ENCODE data around the gene IL15RA. TPM values are rescaled to one million over a fixed set of nuclear protein-coding genes. Genes with fewer than 3 reads are reported as not detected.

The IL15RA gene
- total RNA-seq, 1 donor from 2014 or later = 0.40 TPM

GRCh38 chr10:5944389-5945189, 32.8 kb downstream of the IL15RA start:
- peaks cover 5% of the 10 kb centered on the region for H3K27me3 Mint-ChIP-seq (ENCODE audit: unreplicated experiment)
- no peaks in the 10 kb centered on the region for H3K9me3 Mint-ChIP-seq (ENCODE audit: unreplicated experiment)
- peaks cover 35% of the 10 kb centered on the region for H3K4me1 Mint-ChIP-seq (ENCODE audit: unreplicated experiment)
- H3K36me3 Mint-ChIP-seq (ENCODE audit: unreplicated experiment) = no peaks in the 10 kb centered on the region
- TF ChIP-seq, protein P1, sequence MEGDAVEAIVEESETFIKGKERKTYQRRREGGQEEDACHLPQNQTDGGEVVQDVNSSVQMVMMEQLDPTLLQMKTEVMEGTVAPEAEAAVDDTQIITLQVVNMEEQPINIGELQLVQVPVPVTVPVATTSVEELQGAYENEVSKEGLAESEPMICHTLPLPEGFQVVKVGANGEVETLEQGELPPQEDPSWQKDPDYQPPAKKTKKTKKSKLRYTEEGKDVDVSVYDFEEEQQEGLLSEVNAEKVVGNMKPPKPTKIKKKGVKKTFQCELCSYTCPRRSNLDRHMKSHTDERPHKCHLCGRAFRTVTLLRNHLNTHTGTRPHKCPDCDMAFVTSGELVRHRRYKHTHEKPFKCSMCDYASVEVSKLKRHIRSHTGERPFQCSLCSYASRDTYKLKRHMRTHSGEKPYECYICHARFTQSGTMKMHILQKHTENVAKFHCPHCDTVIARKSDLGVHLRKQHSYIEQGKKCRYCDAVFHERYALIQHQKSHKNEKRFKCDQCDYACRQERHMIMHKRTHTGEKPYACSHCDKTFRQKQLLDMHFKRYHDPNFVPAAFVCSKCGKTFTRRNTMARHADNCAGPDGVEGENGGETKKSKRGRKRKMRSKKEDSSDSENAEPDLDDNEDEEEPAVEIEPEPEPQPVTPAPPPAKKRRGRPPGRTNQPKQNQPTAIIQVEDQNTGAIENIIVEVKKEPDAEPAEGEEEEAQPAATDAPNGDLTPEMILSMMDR (IDR thresholded peaks at IDR 0.05) = no peak
- H3K27ac Mint-ChIP-seq (ENCODE audit: unreplicated experiment) = peak overlapping the region; percentile 89
- DNase-seq (ENCODE audit: extremely low spot score, unreplicated experiment) = no peak
- H3K4me3 Mint-ChIP-seq (ENCODE audit: unreplicated experiment) = no peak overlapping the region

DNA sequence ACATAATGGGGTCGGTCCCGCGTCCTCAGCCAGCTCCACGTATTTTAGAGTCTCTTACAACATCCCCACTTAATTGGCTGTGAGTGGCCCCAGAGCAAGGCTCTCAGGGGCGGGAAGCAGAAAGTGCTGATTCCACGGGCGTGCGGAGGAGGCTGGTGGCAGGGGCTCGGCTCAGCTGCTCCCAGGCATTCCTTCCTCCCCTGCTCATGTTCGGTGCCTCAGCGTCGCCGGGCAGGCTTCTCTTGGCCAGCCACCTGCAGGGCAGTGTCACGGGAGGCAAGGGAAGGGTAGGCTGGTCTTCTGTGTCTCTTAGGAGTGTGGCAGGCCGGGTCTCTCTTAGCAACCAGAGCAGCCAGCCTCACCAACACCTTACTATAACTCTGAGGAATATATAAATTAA, 33.8 kb downstream of the IL15RA start:
- Mint-ChIP-seq H3K4me3 (ENCODE audit: unreplicated experiment) (no peak overlapping the region), H3K27ac (ENCODE audit: unreplicated experiment) (peak overlapping the region; percentile 42)

GRCh38 chr10:5942474-5942873, 34.9 kb downstream of the IL15RA start:
- H3K27me3 Mint-ChIP-seq (ENCODE audit: unreplicated experiment) = no peaks in the 10 kb centered on the region
- H3K27ac Mint-ChIP-seq (ENCODE audit: unreplicated experiment) = no peak overlapping the region
- no peak for DNase-seq (ENCODE audit: extremely low spot score, unreplicated experiment)
- H3K4me1 Mint-ChIP-seq (ENCODE audit: unreplicated experiment) = peaks cover 30% of the 10 kb centered on the region
- TF ChIP-seq, protein P1 (IDR thresholded peaks at IDR 0.05) = no peak
- no peaks in the 10 kb centered on the region for H3K9me3 Mint-ChIP-seq (ENCODE audit: unreplicated experiment)
- no peak overlapping the region for H3K4me3 Mint-ChIP-seq (ENCODE audit: unreplicated experiment)
- H3K36me3 Mint-ChIP-seq (ENCODE audit: unreplicated experiment) = peaks cover 13% of the 10 kb centered on the region

More for the DNA sequence above, 33.8 kb downstream of the IL15RA start:
- Mint-ChIP-seq H3K9me3 (ENCODE audit: unreplicated experiment) (no peaks in the 10 kb centered on the region), H3K4me1 (ENCODE audit: unreplicated experiment) (peaks cover 30% of the 10 kb centered on the region), H3K36me3 (ENCODE audit: unreplicated experiment) (peaks cover 4% of the 10 kb centered on the region), H3K27me3 (ENCODE audit: unreplicated experiment) (no peaks in the 10 kb centered on the region)
- DNase-seq (ENCODE audit: extremely low spot score, unreplicated experiment) = no peak
- TF ChIP-seq, protein P1 (IDR thresholded peaks at IDR 0.05) = no peak

DNA sequence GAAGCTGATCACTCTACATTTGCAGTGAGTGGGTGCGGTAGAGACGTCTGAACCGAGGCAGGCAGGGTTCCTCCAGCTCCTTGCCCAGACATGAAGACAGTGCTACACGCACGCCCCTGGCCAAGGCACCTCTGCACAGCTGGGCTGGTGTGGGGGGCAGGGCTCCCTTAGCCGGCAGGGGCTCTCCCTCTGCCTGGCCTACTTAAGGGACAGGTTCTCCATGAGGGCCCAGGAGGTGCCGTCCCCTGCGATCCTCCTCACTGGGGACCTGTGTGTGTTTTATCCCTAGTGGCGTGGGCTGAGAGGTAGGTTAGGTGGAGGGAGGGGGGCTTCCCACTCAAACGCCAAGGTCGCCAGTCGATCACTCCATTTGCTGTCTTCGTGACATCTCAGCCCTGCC, 35.3 kb downstream of the IL15RA start:
- H3K36me3 Mint-ChIP-seq (ENCODE audit: unreplicated experiment) = peaks cover 16% of the 10 kb centered on the region
- no peak overlapping the region for H3K27ac Mint-ChIP-seq (ENCODE audit: unreplicated experiment)
- TF ChIP-seq, protein P1 (IDR thresholded peaks at IDR 0.05) = no peak
- H3K9me3 Mint-ChIP-seq (ENCODE audit: unreplicated experiment) = no peaks in the 10 kb centered on the region
- H3K4me1 Mint-ChIP-seq (ENCODE audit: unreplicated experiment) = peaks cover 30% of the 10 kb centered on the region
- DNase-seq (ENCODE audit: extremely low spot score, unreplicated experiment) = no peak
- no peak overlapping the region for H3K4me3 Mint-ChIP-seq (ENCODE audit: unreplicated experiment)
- no peaks in the 10 kb centered on the region for H3K27me3 Mint-ChIP-seq (ENCODE audit: unreplicated experiment)

GRCh38 chr10:5941579-5941978, 35.8 kb downstream of the IL15RA start:
- H3K4me1 Mint-ChIP-seq (ENCODE audit: unreplicated experiment) = peaks cover 28% of the 10 kb centered on the region
- no peaks in the 10 kb centered on the region for H3K27me3 Mint-ChIP-seq (ENCODE audit: unreplicated experiment)
- H3K27ac Mint-ChIP-seq (ENCODE audit: unreplicated experiment) = no peak overlapping the region
- DNase-seq (ENCODE audit: extremely low spot score, unreplicated experiment) = no peak
- H3K4me3 Mint-ChIP-seq (ENCODE audit: unreplicated experiment) = no peak overlapping the region
- H3K36me3 Mint-ChIP-seq (ENCODE audit: unreplicated experiment) = peaks cover 21% of the 10 kb centered on the region
- no peaks in the 10 kb centered on the region for H3K9me3 Mint-ChIP-seq (ENCODE audit: unreplicated experiment)
- TF ChIP-seq, protein P1 (IDR thresholded peaks at IDR 0.05) = no peak
